Measurements from ENCODE around the gene USP6. TPM values are rescaled to one million over a fixed set of nuclear protein-coding genes. Genes with fewer than 3 reads are reported as not detected.
A peak's percentile ranks its signal among the peaks of the same experiment; 100 is the strongest.

Gene USP6
- total RNA-seq, 1 experiment from 2014 or later = 0.20 TPM

DNA sequence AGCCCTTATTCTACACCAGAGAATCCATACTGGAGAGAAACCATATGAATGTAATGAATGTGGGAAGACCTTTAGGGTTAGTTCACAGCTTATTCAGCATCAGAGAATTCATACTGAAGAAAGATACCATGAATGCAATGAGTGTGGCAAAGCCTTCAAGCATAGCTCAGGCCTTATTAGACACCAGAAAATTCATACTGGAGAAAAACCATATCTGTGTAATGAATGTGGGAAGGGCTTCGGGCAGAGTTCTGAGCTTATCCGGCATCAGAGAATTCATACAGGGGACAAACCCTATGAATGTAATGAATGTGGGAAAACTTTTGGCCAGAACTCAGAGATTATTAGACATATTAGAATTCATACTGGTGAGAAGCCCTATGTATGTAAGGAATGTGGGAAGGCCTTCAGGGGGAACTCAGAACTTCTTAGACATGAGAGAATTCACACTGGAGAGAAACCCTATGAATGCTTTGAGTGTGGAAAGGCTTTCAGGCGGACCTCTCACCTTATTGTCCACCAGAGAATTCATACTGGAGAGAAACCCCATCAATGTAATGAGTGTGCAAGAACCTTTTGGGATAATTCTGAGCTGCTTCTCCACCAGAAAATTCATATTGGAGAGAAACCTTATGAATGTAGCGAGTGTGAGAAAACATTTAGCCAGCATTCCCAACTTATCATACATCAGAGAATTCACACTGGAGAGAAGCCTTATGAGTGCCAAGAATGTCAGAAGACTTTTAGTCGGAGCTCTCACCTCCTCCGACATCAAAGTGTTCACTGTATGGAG, 23.4 kb upstream of the USP6 start:
- peaks cover 58% of the 10 kb centered on the region for H3K27me3 Mint-ChIP-seq (ENCODE audit: low read depth)
- no peak overlapping the region for H3K4me3 Mint-ChIP-seq
- ChIA-PET CTCF (no interaction called here), POLR2A (no interaction called here)
- ATAC-seq = no peak
- H3K9me3 Mint-ChIP-seq = peaks cover 88% of the 10 kb centered on the region
- TF ChIP-seq ATF3 (CRISPR knock-in tag; conservative IDR thresholded peaks at IDR 0.05) (no peak), ETV6 (CRISPR knock-in tag; IDR thresholded peaks at IDR 0.05) (no peak), ZNF317 (CRISPR knock-in tag; IDR thresholded peaks at IDR 0.05; ENCODE audit: borderline replicate concordance, low read depth) (no peak), SMAD4 (CRISPR knock-in tag; IDR thresholded peaks at IDR 0.05) (no peak), ZNF232 (CRISPR knock-in tag; IDR thresholded peaks at IDR 0.05) (no peak), PRRX2 (CRISPR knock-in tag; IDR thresholded peaks at IDR 0.05) (no peak), HMGA2 (CRISPR knock-in tag; IDR thresholded peaks at IDR 0.05) (no peak), ERG (CRISPR knock-in tag; IDR thresholded peaks at IDR 0.05) (no peak)
- peaks cover 68% of the 10 kb centered on the region for H3K36me3 Mint-ChIP-seq
- H3K27ac Mint-ChIP-seq = no peak overlapping the region
- DNase-seq (ENCODE audit: low spot score) = no peak
- 0 out of 2 replicates have a peak, but pooled peaks cover 6% of the 10 kb centered on the region for H3K4me1 Mint-ChIP-seq

GRCh38 chr17:5096731-5097100, 19.1 kb upstream of the USP6 start:
- DNase-seq (ENCODE audit: low spot score) (no peak), ATAC-seq (no peak)
- ChIA-PET POLR2A (interaction anchor here (0.7 to 1.4 kb wide), 2 partner anchors 17 to 143 kb away, joined by 3 read pairs; no protein-coding TSS in a partner anchor), CTCF (no interaction called here)
- Mint-ChIP-seq H3K9me3 (peaks cover 49% of the 10 kb centered on the region), H3K27ac (peak overlapping the region; percentile 84; the same call in 1 of the 2 replicates), H3K4me3 (peak overlapping the region; percentile 89), H3K36me3 (peaks cover 38% of the 10 kb centered on the region), H3K27me3 (ENCODE audit: low read depth) (peaks cover 68% of the 10 kb centered on the region), H3K4me1 (0 out of 2 replicates have a peak, but pooled peaks cover 6% of the 10 kb centered on the region)
- TF ChIP-seq ZNF121 (CRISPR knock-in tag; IDR thresholded peaks at IDR 0.05) (no peak), TEAD4 (CRISPR knock-in tag; IDR thresholded peaks at IDR 0.05) (no peak), NFE2L1 (CRISPR knock-in tag; IDR thresholded peaks at IDR 0.05) (no peak), JAZF1 (CRISPR knock-in tag; IDR thresholded peaks at IDR 0.05) (no peak), ZMAT4 (CRISPR knock-in tag; IDR thresholded peaks at IDR 0.05) (no peak), MXD4 (CRISPR knock-in tag; IDR thresholded peaks at IDR 0.05; ENCODE audit: borderline replicate concordance) (no peak), FOXK1 (CRISPR knock-in tag; IDR thresholded peaks at IDR 0.05) (no peak), CREM (CRISPR knock-in tag; IDR thresholded peaks at IDR 0.05) (no peak), IRF1 (CRISPR knock-in tag; IDR thresholded peaks at IDR 0.05) (no peak), ZNF396 (CRISPR knock-in tag; IDR thresholded peaks at IDR 0.05; ENCODE audit: borderline replicate concordance) (no peak), ETV6 (CRISPR knock-in tag; IDR thresholded peaks at IDR 0.05) (no peak), CREB1 (CRISPR knock-in tag; IDR thresholded peaks at IDR 0.05) (no peak), CDX4 (CRISPR knock-in tag; IDR thresholded peaks at IDR 0.05; ENCODE audit: borderline replicate concordance) (no peak), MYBL2 (CRISPR knock-in tag; IDR thresholded peaks at IDR 0.05) (no peak), ATF3 (CRISPR knock-in tag; conservative IDR thresholded peaks at IDR 0.05) (no peak), NFYB (CRISPR knock-in tag; conservative IDR thresholded peaks at IDR 0.05; ENCODE audit: low read depth) (no peak), TCF7 (CRISPR knock-in tag; IDR thresholded peaks at IDR 0.05; ENCODE audit: low read depth) (no peak), NR3C1 (CRISPR knock-in tag; conservative IDR thresholded peaks at IDR 0.05; ENCODE audit: low read depth) (no peak)
- TF ChIP-seq, protein P1, sequence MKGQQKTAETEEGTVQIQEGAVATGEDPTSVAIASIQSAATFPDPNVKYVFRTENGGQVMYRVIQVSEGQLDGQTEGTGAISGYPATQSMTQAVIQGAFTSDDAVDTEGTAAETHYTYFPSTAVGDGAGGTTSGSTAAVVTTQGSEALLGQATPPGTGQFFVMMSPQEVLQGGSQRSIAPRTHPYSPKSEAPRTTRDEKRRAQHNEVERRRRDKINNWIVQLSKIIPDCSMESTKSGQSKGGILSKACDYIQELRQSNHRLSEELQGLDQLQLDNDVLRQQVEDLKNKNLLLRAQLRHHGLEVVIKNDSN (CRISPR knock-in tag; IDR thresholded peaks at IDR 0.05) = no peak

All from WTC11 (cell line).